Peyer's patch (tissue), 4 donors: Measurements from ENCODE around the gene CTNNA2.

Source experiments
- POLR2A ChIP-seq, 2 donors: fragments of 450-650 bp; IDR thresholded peaks; one replicate each; pipeline ENCODE4 v1.5.1; 2017; ENCODE audit warnings: antibody characterized with exemption in 2 of 2, mild to moderate bottlenecking in 2 of 2, moderate library complexity in 2 of 2
- TF ChIP-seq, protein P1 (sequence below), 6 experiments: fragments of 450-650 bp in 4 of 6; fragments of 200-600 bp in 2 of 6; sonication (generic) in 1 of 6; IDR thresholded peaks; one replicate each; pipeline ENCODE4 v1.5.1; 2017 to 2019; ENCODE audit warnings: antibody characterized with exemption in 6 of 6, mild to moderate bottlenecking in 3 of 6, moderate library complexity in 1 of 6

DNA sequence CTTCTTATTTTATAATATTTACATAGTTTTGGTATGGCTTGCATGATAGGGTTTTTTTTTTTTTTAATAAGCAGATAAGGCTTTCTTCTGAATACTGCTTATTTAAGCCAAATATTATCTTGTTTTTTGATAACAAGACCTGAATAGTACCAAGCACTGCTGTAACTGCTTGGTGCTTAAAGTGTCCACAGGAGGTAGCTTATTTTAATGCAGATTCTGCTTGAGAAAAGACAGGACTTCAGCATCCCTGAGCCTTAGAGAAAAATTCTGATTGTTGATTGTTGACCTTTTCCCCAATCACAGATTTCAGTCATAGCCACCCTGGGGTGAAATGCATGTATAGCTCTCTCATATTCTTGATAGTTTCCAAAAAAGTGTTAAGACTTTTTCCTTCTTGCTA lies 336.4 kb downstream of the CTNNA2 start:
- TF ChIP-seq POLR2A (IDR thresholded peaks at IDR 0.05) = no peak
- TF ChIP-seq, protein P1, sequence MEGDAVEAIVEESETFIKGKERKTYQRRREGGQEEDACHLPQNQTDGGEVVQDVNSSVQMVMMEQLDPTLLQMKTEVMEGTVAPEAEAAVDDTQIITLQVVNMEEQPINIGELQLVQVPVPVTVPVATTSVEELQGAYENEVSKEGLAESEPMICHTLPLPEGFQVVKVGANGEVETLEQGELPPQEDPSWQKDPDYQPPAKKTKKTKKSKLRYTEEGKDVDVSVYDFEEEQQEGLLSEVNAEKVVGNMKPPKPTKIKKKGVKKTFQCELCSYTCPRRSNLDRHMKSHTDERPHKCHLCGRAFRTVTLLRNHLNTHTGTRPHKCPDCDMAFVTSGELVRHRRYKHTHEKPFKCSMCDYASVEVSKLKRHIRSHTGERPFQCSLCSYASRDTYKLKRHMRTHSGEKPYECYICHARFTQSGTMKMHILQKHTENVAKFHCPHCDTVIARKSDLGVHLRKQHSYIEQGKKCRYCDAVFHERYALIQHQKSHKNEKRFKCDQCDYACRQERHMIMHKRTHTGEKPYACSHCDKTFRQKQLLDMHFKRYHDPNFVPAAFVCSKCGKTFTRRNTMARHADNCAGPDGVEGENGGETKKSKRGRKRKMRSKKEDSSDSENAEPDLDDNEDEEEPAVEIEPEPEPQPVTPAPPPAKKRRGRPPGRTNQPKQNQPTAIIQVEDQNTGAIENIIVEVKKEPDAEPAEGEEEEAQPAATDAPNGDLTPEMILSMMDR (IDR thresholded peaks at IDR 0.05) = no peak
